Fibroblast of mammary gland (primary cell): ENCODE measurements around the gene SLAMF6.
"Not testable (repeated sequence)": the region's sequence is repeated elsewhere in the genome, so short reads cannot be mapped to it uniquely, and the experiment has no call there.

Experiments
- DNase-seq: peaks from one replicate; pipeline ENCODE4 v3.0.0-alpha.2; 2010; ENCODE audit warnings: low read depth
- H3K4me3 ChIP-seq: 2 replicates; pipeline ENCODE4 v1.5.1; 2011; ENCODE audit warnings: low read depth, mild to moderate bottlenecking, low read length, moderate library complexity; ENCODE audit not compliant: control insufficient read depth
- CTCF ChIP-seq: conservative IDR thresholded peaks from 2 replicates; pipeline ENCODE4 v1.5.1; 2011; ENCODE audit warnings: low read depth, low read length, inconsistent platforms; ENCODE audit not compliant: control insufficient read depth, insufficient read depth

The SLAMF6 gene

DNA sequence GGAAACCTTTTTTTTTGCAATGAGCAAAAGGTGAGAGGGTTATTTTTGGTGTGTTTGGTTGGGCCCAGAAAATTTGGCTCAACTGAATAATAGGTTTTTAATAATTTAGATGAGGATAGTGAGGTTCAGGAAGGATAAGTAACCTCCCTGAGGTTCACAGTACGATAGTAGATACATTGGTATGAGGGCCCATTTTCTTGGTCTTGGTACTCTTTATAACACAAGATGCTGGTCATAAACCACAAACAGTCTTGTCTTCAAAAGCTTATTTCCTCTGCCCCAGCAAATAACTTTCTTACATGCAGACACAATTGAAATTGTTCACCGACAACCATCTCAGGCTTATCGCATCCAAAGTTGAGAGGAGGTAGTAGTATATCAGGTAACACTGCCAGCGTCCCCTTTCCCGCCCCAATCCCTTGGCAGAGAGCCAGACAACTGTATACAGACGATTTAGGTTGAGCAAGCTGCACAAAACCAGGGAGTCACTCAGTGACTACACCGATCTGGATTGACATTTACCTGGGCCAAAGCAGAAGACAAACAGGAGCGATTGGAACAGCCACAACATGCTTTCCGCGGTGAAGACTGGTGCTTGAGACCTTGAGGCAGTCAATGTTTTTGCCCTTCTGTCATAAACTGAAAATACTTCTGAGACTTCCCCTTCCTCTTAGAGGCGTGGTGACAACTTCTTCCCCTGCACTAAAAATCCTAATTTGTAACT is at the start of gene SLAMF6:
Gene SLAMF6, minus strand, starts transcription at position 634 of the 724 bp plus-strand sequence. Its CDS starts 63 bp downstream, at position 571.
- H3K4me3 ChIP-seq: no peak within 1 kb of the TSS
- DNase-seq: no peak
- TF ChIP-seq CTCF: no peak

DNA sequence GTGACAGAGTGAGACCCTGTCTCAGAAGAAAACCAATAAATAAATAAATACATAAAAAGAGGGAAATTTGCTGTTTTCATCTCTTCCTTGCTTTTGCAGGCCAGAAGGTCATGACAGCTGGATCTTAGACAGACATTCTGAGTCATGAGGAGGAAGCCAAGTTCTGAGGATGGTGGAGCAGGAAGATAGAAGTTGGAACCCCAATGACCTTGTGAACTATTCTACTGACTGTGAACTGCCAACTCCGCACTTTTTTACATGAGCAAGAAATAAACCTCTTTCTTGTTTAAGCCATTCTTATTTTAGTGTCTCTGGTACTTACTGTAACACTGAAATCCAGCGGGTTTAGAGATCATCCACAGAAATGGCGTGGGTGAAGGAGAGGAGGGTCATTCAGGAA is 47.8 kb upstream of the SLAMF6 start:
- TF ChIP-seq CTCF: no peak
- DNase-seq: no peak
- no peak overlapping the region for H3K4me3 ChIP-seq

DNA sequence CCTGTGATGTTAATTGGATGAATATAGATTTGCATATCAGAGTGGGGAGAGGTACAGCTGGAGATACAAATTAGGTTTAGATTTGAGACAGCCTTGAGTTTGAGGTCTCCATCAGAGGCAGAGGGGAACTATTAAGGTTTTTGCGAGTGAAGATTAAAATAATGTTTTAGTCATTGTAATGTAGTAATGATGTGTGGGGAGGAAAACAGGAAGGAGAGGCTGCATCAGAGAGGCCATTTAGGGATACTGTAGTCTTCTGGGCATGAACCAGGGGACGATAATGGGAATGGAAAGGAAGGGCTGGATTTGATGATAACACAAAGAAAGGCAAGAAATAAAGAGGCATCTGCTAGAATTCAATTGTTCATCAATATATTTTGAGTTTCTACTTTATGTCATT is 46.8 kb upstream of the SLAMF6 start:
- TF ChIP-seq CTCF: no peak
- no peak for DNase-seq
- H3K4me3 ChIP-seq: no peak overlapping the region

GRCh38 chr1:160567858-160568682 is 45.0 kb upstream of the SLAMF6 start:
- H3K4me3 ChIP-seq: no peak overlapping the region
- DNase-seq: no peak
- TF ChIP-seq CTCF: no peak

- no peak for TF ChIP-seq CTCF
- no peak for DNase-seq
- no peak overlapping the region for H3K4me3 ChIP-seq
Measured at GRCh38 chr1:160567341-160567740, 44.3 kb upstream of the SLAMF6 start.

- TF ChIP-seq CTCF: no peak
- DNase-seq: no peak
- no peak overlapping the region for H3K4me3 ChIP-seq
Measured at GRCh38 chr1:160565564-160565963, 42.5 kb upstream of the SLAMF6 start.

- not testable (repeated sequence) for DNase-seq, H3K4me3 ChIP-seq
Measured at GRCh38 chr1:160563230-160563629, 40.2 kb upstream of the SLAMF6 start.

GRCh38 chr1:160562745-160563144 is 39.7 kb upstream of the SLAMF6 start:
- DNase-seq, H3K4me3 ChIP-seq: not testable (repeated sequence)
